GM19025 (cell line): ENCODE results near the gene TTLL11.

Experiments used
- ATAC-seq: cut with Tn5 transposase; IDR thresholded peaks from one replicate; pipeline ENCODE4 v1.9.1; 2021; ENCODE audit warnings: mild to moderate bottlenecking, low read depth, moderate library complexity; ENCODE audit not compliant: unreplicated experiment

Gene TTLL11

DNA sequence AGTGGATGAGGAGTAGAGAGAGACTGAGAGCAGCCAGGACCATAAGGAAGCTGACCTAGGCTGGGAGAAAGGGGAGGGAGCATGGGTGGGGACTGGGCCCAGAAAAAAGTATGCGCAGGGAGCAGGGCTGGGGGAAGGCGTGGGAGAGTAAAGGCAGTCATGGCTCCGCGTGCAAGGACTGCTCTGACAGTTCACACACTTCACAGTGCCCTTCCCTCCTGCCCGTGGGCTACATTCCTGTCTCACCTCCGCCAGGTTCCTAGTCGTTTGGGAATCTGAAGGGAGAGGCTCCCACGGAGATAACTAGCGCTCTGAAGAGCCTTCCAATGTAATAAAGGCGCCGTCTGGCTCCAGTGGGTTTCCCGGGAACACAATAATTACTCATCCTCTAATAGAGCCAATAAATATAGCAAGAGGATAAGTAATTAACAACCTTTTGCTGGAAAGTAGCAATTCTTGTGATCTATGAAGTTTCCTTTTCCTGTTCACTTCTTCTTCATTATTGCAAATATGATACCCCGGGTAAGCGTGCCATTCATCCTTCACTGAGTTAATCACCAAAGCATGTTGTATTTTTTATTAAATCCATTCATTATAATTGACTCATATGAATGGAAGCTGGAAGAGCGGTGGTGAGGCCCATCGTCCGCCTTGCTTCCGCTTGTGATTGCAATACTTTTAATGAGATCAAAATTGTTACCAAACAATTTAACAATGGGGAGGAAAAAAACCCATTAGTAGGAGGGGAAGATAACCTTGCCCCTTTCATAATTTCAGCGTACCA, 39.3 kb downstream of the TTLL11 start:
- no peak for ATAC-seq

GRCh38 chr9:122053064-122053463, 40.0 kb downstream of the TTLL11 start:
- no peak for ATAC-seq

- no peak for ATAC-seq
Observed at GRCh38 chr9:122051351-122052321, 41.5 kb downstream of the TTLL11 start.

- ATAC-seq = no peak
Observed at GRCh38 chr9:122050167-122050566, 42.9 kb downstream of the TTLL11 start.

DNA sequence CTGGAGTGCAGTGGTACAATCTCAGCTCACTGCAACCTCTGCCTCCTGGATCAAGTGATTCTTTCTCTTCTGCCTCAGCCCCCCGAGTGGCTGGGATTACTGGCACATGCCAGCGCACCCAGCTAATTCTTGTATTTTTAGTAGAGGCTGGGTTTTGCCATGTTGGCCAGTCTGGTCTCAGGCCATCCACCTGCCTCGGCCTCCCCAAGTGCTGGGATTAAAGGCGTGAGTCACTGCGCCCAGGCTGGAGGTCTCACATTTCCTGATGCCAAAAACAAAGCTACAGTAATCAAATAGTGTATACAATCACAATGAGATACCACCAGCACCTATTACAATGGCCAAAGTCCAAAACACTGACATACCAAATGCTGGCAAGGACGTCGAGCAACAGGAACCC, 51.1 kb downstream of the TTLL11 start:
- no peak for ATAC-seq

DNA sequence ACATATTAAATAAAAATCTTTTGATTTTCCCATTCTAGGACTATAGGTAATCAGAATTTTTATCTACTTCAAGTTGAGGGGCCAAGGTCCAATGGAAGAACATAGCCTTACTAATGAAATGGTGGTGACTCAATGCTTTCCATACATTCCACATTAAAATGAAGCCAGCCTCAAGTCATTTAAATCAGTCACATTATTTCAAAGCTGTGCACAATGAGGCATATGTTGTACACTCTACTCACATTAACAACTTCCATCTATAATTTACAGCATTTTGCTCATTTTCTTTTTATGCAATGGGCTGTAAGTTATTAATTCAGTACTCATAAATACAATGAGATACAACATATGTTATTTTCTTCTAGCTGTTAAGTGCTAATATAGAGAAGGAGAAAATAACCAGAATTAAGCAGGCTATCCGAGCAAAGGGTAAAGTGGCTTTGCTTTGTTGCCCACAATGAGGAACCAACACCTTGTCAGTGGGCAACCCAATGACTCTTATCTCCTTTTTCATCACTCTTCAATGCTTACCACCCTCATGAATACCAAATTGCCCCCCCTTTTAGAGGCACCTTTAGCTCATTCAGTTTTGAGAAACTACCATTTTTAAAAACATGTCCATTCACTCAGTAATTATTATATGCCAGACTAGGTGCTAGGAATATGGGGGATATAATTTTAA, 52.4 kb downstream of the TTLL11 start:
- ATAC-seq = no peak

- ATAC-seq = no peak
Observed at GRCh38 chr9:122039234-122039633, 53.9 kb downstream of the TTLL11 start.

- no peak for ATAC-seq
Observed at GRCh38 chr9:122036988-122037387, 56.1 kb downstream of the TTLL11 start.

DNA sequence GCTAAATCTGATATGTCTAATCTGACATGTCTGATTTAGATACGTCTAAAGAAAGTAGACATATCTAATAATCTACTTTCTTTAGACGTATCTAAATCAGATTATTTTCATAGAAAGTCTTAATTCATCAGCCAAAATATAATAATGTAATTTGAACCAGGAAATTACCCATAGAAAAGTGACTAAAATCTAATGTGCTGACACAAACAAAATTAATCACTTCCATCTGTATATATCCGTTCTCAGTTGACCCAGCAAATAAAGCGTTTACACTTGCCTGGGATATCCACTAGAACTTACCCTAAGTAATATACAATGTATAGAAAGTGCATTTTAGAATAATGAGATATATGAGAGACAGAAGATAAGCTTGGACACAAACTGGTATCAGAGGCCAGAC, 56.7 kb downstream of the TTLL11 start:
- ATAC-seq = no peak

DNA sequence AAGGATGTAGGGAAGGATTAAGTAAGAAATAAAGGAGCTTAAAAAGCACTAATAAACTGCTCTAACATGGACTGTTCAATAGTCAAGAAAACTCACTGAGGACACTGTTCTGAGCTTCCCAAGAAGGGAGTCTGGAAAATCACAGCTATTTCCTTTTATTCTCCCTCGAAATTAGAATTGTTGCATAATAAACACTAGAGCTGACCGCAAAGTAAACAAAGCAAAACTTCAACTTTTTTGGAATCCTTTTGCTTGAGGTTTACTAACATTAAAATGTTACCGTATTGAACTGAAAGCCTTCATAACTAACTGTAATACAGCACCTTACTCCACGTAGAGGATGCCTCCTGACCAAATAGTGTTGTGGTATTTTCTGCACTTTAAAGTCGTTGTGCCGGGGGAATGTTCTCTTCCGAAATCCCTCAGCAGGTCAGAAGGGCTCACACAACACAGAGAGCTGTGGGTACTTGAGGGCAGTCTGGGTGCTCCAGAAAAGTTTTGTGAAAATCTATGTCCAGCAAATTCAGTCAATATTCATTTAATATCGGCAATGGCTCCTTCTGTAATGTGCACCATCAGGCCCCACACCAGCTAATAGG, 59.2 kb downstream of the TTLL11 start:
- ATAC-seq = no peak

DNA sequence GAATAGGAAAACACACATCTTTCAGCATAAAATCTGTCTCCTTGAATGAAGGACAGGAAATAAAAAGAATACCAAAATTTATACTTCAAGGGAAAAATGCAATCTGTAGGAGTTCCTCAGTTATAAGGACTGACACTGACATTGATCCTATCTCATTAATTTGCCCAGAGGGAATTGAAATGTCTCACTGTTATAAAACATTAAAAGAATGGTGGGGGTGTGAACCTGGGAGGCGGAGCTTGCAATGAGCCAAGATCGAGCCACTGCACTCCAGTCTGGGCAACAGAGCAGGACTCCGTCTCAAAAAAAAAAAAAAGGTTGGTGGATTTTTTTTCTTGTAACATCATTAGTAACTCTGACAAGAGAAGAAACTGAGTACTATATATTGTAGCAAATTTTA, 60.8 kb downstream of the TTLL11 start:
- no peak for ATAC-seq

DNA sequence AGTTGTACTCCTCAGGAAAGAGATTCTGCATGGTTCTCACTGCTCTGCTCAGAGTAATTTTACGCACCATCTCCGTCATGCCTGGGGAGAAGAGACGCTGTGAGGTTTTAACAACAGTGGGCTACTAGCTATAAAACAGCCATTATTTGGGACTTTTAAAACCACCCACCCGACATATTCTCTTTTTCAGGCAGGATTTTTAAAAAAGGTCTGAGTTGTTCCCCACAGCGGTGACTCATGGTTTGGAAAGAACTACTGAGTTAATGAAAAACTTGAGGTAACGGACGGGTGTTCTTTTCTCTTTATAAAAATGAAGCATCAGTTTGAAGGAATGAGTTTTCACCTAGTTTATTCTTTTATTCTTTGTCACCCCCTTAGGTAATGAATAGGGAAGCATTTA, 61.3 kb downstream of the TTLL11 start:
- ATAC-seq = no peak

DNA sequence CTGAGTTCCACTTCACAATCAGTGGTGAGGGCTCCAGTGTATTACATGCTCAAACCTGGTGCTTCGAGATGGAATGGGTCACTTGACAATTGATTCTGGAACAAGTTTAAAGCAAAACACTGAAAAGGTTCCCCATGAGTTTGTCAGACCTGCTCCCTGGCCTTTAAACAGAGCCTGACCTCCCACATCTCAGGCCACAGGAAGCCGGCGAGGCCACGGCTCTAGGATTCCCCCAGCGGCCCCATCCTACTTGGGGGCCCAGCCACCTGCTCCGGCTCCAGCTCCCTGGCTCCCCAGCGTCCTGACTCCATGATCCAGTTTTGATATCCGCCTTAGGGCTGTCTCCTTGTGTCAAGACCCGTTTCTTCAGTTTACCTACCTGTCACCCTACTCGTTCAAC, 62.0 kb downstream of the TTLL11 start:
- no peak for ATAC-seq

GRCh38 chr9:122030357-122030756, 62.8 kb downstream of the TTLL11 start:
- no peak for ATAC-seq

GRCh38 chr9:122029898-122030297, 63.2 kb downstream of the TTLL11 start:
- ATAC-seq = no peak

- ATAC-seq = no peak
Observed at GRCh38 chr9:122028089-122028488, 65.0 kb downstream of the TTLL11 start.

- no peak for ATAC-seq
Observed at GRCh38 chr9:122020398-122020797, 72.7 kb downstream of the TTLL11 start.

- no peak for ATAC-seq
Observed at GRCh38 chr9:122016744-122017143, 76.4 kb downstream of the TTLL11 start.

DNA sequence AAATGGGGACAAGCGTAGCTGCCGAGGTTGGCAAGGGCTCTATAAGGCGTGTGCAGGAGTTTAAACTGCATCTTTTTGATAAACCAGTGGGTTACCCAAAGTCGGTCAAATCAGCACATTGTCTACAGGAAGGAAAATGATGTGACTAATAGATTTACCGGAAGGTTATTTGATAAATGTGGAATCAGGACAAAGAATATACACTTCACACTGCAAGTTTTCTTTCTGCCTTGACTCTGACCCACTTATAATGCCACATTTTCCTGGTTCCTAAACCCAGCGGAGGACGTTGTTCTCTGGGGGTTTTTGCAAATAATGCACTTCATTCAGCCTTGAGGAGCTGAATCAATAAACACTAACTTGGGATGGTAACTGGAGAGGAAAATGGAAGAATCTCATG, 76.8 kb downstream of the TTLL11 start:
- no peak for ATAC-seq

GRCh38 chr9:122015170-122015821, 77.8 kb downstream of the TTLL11 start:
- no peak for ATAC-seq
